ENCODE measurements around the gene EXTL2. TPM values are rescaled to one million over a fixed set of nuclear protein-coding genes. Genes with fewer than 3 reads are reported as not detected.
"Not testable (repeated sequence)": the region's sequence is repeated elsewhere in the genome, so short reads cannot be mapped to it uniquely, and the experiment has no call there.

Gene EXTL2, protein sequence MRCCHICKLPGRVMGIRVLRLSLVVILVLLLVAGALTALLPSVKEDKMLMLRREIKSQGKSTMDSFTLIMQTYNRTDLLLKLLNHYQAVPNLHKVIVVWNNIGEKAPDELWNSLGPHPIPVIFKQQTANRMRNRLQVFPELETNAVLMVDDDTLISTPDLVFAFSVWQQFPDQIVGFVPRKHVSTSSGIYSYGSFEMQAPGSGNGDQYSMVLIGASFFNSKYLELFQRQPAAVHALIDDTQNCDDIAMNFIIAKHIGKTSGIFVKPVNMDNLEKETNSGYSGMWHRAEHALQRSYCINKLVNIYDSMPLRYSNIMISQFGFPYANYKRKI
- total RNA-seq = 10 to 100 TPM in 2 of 4 donors, 1 to 10 TPM in 2; 8.9 to 12.0 (median 10.3) TPM
- polyA plus RNA-seq = 7.6 TPM
- long read RNA-seq, donor 1, transcript EXTL2-201 (5 exons, 2,835 nt) = minor isoform, 6 of 20 reads
- long read RNA-seq, donor 1, transcript EXTL2-202 (5 exons, 3,985 nt) = major isoform, 7 of 20 reads
- long read RNA-seq, donor 1, partial matches to known transcripts = 1 of 20 reads
- long read RNA-seq, donor 1, other reads (novel, unspliced or antisense) = 5 of 20 reads
- long read RNA-seq, donor 2, transcript EXTL2-202 (5 exons, 3,985 nt) = major isoform, 6 of 12 reads
- long read RNA-seq, donor 2, partial matches to known transcripts = 0 of 12 reads
- long read RNA-seq, donor 2, other reads (novel, unspliced or antisense) = 5 of 12 reads
- long read RNA-seq, donor 3, transcript EXTL2-201 (5 exons, 2,835 nt) = minor isoform, 5 of 26 reads
- long read RNA-seq, donor 3, transcript EXTL2-202 (5 exons, 3,985 nt) = major isoform, 17 of 26 reads
- long read RNA-seq, donor 3, partial matches to known transcripts = 1 of 26 reads
- long read RNA-seq, donor 3, other reads (novel, unspliced or antisense) = 2 of 26 reads
- long read RNA-seq, donor 4, transcript EXTL2-202 (5 exons, 3,985 nt) = major isoform, 7 of 12 reads
- long read RNA-seq, donor 4, partial matches to known transcripts = 0 of 12 reads
- long read RNA-seq, donor 4, other reads (novel, unspliced or antisense) = 1 of 12 reads

DNA sequence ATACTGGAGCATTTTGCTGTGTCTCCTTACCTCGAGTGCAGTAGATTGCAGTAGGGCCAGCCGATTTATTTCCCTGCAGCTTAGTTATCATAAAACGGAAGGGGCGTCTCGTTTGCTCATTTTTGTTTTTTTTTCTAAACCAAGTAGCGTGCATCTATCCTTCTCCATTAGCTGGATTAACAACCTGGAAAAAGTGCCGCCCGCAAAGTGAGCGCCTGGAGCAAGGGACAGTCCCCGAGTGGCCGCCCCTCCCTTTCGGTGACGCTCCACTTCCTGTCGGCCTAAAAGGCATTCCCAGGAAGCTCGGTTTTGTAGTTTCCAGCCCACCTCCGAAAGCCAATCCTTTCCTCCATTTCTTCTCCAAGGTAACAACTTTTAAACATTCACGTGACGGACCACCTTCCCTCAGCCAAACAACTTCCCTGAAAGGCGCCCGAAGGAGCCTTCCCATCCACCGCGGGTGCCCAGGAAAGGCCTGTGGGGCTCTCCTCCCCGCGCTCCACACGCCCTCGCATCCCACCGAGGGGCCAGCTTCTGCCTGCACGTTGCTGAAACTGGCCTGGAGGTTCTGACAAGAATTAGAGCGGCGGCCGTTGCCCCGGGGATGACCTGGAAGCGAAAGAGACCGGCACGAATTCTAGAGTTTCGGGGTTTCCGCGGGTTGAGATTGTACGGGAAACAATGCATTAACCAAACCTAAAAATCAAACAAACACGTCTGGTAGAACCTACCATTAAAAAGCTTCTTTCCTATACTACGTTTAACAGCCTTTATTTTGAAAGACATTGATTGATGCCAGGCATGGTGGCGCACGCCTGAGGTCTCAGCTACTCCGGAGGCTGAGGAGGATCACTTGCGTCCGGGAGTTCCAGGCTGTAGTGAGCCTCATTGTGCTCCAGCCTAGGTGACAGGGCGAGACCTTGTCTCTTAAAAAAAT is at the start of gene EXTL2:
TSS of gene EXTL2 (minus strand) at position 240 of the 937 bp plus-strand sequence. CDS start 6,085 bp downstream, outside the sequence.
- Histone ChIP-seq H3K9me3 (ENCODE audit: control insufficient read depth, low read length) (no peaks in the 10 kb centered on the region), H3K4me1 (ENCODE audit: control insufficient read depth, insufficient read depth, low read length) (no peaks in the 10 kb centered on the region), H3K4me3 (ENCODE audit: low read length) (peak within 1 kb of the TSS; percentile 91), H3K27me3 (ENCODE audit: control insufficient read depth, insufficient read depth) (no peaks in the 10 kb centered on the region), H3K27ac (ENCODE audit: low read length) (peak within 1 kb of the TSS; percentile 99)
- peak; percentile 89 to 95 (median 92) for DNase-seq
- peak; percentile 85 to 86 for ATAC-seq
- intact Hi-C loops (cut with DNase I) = no loop called here
- under 1% methylated on average over 47 of the region's 47 CpGs for WGBS

DNA sequence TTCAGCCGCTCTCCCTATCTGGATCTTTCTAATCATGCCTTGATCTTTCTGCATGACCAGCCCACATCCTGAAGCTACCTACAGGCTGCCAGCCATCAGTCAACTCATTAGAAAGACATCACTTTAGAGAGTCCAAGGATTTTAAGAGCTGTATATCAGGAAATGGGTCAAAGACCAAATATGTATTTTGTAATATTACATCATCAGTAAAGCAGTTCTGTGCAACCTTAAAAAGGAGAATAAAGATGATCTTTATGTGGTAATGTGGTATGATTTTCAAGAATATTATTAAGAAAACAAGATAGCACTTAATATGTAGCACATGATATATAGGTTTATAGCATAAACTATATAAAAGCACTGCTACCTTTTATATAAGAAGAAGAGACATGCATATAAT is 48.9 kb upstream of the EXTL2 start:
- Histone ChIP-seq H3K27ac (ENCODE audit: low read length) (no peak overlapping the region), H3K4me1 (ENCODE audit: control insufficient read depth, insufficient read depth, low read length) (no peaks in the 10 kb centered on the region), H3K9me3 (ENCODE audit: control insufficient read depth, low read length) (no peaks in the 10 kb centered on the region), H3K27me3 (ENCODE audit: control insufficient read depth, insufficient read depth) (no peaks in the 10 kb centered on the region), H3K4me3 (ENCODE audit: low read length) (no peak overlapping the region)
- intact Hi-C loops (cut with DNase I) = no loop called here
- ATAC-seq (no peak), DNase-seq (no peak)
- 94% methylated on average over 1 of the region's 1 CpG for WGBS

DNA sequence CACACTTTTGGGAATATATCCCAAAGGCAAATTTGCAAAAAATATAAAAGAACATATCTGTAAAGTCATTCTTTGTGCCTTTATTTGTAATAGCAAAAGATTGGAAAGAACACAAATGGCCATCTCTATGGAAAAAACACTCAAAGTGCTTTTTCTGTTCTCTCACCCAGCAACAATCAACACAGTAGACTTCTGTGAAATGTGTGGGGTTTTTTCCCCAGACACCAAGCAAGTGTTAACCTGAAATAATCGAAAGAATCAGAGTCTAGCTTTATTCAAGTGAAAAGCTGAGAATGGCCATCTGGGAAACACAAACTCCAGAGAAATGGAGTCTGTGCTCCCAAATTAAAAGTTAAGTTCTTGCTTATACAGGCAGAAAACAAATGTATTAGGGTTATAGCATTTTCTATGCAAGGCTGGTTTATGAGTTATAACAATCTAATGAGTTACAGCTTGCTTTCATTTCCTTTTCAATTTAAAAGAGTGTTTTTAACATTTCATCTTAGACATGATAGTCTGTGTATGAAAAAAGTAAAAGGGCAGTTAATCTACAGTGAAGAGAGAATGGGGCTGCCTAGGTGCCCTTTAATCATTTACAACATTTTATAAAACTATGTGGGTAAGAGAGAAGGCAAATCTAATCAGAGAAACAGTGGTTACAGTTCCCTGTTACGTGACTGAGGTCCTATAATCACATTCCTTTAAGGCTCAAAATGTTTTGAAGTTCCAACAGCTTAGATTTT is 47.8 kb upstream of the EXTL2 start:
- Histone ChIP-seq H3K27ac (ENCODE audit: low read length) (no peak overlapping the region), H3K27me3 (ENCODE audit: control insufficient read depth, insufficient read depth) (no peaks in the 10 kb centered on the region), H3K4me3 (ENCODE audit: low read length) (no peak overlapping the region), H3K4me1 (ENCODE audit: control insufficient read depth, insufficient read depth, low read length) (no peaks in the 10 kb centered on the region), H3K9me3 (ENCODE audit: control insufficient read depth, low read length) (no peaks in the 10 kb centered on the region)
- ATAC-seq = no peak
- 88% methylated on average over 2 of the region's 2 CpGs for WGBS
- no peak for DNase-seq
- intact Hi-C loops (cut with DNase I) = no loop called here

DNA sequence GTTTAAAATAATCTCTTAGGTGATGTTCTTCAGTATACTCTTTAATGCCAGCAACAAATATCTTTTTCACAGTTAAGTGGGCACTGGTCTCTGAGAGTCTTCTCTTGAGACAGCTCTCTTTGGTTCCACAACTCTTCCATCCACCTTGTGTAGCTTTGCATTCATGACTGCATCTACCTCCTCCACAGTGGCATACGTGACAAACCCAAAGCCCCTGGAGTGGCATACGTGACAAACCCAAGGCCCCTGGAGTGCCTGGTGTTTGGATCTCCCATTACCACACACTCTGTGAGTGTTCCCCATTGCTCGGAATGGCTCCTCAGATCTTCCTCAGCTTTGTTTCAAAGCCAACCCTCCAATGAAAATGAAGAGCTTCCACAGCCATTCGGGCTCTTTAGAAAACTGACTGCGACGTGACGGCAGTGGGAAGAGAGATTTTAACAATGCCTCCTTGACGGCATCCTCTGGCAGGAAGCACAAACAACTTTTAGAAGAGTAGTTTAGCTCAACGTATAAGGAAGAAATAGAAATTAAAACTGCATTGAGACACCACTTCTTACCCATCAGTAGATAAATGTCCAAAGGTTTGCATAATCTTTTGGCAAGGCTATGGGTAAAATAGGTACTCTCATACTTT is 47.1 kb upstream of the EXTL2 start:
- intact Hi-C loops (cut with DNase I) = no loop called here
- Histone ChIP-seq H3K27me3 (ENCODE audit: control insufficient read depth, insufficient read depth) (no peaks in the 10 kb centered on the region), H3K4me1 (ENCODE audit: control insufficient read depth, insufficient read depth, low read length) (no peaks in the 10 kb centered on the region), H3K4me3 (ENCODE audit: low read length) (no peak overlapping the region), H3K9me3 (ENCODE audit: control insufficient read depth, low read length) (no peaks in the 10 kb centered on the region), H3K27ac (ENCODE audit: low read length) (no peak overlapping the region)
- 94% methylated on average over 9 of the region's 9 CpGs for WGBS
- DNase-seq (no peak), ATAC-seq (no peak)

DNA sequence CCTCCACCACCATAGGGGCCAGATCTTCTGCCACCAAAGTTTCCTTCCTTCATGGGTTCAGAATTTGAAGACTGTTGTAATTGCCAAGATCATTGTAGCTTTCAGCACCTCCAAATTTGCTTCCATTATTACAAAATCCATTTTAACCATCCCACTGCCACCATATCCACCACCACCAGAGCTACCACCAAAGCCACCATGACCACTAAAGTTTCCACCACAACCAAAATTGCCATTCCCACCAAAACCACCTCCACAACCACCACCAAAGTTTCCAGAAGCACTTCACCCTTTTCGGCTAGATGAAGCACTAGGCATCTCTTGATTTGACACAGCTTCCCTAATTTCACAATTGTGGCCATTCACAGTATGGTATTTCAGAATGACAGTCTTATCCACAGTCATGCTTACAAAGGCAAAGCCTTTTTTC is 46.5 kb upstream of the EXTL2 start:
- intact Hi-C loops (cut with DNase I) = no loop called here
- Histone ChIP-seq H3K27ac (ENCODE audit: low read length) (no peak overlapping the region), H3K4me3 (ENCODE audit: low read length) (no peak overlapping the region), H3K9me3 (ENCODE audit: control insufficient read depth, low read length) (no peaks in the 10 kb centered on the region), H3K4me1 (ENCODE audit: control insufficient read depth, insufficient read depth, low read length) (no peaks in the 10 kb centered on the region), H3K27me3 (ENCODE audit: control insufficient read depth, insufficient read depth) (no peaks in the 10 kb centered on the region)
- ATAC-seq (no peak), DNase-seq (no peak)
- 86% methylated on average over 1 of the region's 1 CpG for WGBS

DNA sequence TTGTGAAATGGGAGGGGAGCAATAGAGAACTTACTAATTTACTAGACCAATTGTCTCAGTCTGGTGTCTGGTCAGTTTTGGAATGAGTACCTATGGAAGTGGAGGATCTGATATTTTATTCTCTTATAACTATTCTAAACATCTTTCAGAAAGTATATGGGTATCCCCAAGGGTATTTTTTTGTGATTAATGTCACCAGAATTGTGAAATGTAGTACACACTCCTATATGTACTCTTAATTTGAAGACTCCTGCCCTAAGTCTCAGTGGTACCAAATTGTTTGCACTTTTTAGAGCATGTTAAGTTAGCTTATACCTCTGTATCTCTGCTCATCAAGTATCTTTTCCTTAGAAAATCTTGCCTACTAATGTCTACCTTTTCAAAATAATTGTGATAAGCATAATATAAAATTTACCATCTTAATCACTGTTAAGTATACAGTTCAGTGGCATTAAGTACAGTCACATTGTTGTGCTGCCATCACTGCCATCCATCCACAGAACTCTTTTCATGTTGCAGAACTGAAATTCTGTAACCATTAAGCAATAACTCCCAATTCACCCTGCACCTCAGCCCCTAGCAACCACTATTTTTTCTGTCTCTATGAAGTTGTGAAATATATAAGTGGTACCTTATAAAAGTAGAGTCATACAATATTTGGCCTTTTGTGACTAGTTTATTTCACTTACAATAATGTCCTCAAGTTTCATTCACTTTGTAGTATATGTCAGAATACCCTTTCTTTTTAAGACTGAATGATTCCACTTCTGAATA is 41.7 kb upstream of the EXTL2 start:
- Histone ChIP-seq H3K27me3 (ENCODE audit: control insufficient read depth, insufficient read depth) (no peaks in the 10 kb centered on the region), H3K4me1 (ENCODE audit: control insufficient read depth, insufficient read depth, low read length) (no peaks in the 10 kb centered on the region), H3K27ac (ENCODE audit: low read length) (no peak overlapping the region), H3K9me3 (ENCODE audit: control insufficient read depth, low read length) (no peaks in the 10 kb centered on the region), H3K4me3 (ENCODE audit: low read length) (no peak overlapping the region)
- DNase-seq = no peak
- intact Hi-C loops (cut with DNase I) = no loop called here
- ATAC-seq = no peak

DNA sequence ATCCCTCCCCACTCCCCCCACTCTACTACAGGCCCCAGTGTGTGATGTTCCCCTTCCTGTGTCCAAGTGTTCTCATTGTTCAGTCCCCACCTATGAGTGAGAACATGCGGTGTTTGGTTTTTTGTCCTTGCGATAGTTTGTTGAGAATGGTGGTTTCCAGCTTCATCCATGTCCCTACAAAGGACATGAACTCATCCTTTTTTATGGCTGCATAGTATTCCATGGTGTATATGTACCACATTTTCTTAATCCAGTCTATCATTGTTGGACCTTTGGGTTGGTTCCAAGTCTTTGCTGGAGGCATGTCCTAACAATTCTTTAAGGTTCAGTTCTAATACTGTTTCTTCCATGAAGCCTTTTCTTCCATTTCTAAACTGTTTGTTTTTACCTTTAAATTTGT is 38.9 kb upstream of the EXTL2 start:
- DNase-seq; H3K27me3 ChIP-seq (ENCODE audit: control insufficient read depth, insufficient read depth); ATAC-seq; H3K9me3 ChIP-seq (ENCODE audit: control insufficient read depth, low read length); H3K27ac ChIP-seq (ENCODE audit: low read length); H3K4me1 ChIP-seq (ENCODE audit: control insufficient read depth, insufficient read depth, low read length); H3K4me3 ChIP-seq (ENCODE audit: low read length); intact Hi-C loops (cut with DNase I): not testable (repeated sequence)
- 94% methylated on average over 2 of the region's 2 CpGs for WGBS

DNA sequence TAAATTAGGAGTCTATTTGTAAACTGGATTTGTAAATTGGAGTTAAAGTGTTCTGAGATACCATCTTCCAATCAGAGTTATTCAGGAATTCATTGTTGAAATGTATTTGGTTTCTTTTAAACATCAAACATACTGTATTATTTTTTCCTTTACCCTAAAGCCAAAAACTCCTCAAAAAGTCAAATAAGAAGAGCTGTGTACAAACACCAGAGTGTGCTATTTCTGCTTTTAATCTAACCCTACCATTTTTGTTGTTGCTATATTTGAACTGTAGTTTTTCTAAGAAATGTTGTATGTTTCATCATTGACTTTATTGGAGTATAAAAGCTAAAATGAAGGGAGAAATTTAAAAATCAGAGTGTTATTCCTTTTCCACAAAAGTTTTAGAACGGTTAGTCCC is 37.1 kb upstream of the EXTL2 start:
- Histone ChIP-seq H3K27ac (ENCODE audit: low read length) (no peak overlapping the region), H3K4me3 (ENCODE audit: low read length) (no peak overlapping the region), H3K27me3 (ENCODE audit: control insufficient read depth, insufficient read depth) (no peaks in the 10 kb centered on the region), H3K9me3 (ENCODE audit: control insufficient read depth, low read length) (no peaks in the 10 kb centered on the region), H3K4me1 (ENCODE audit: control insufficient read depth, insufficient read depth, low read length) (no peaks in the 10 kb centered on the region)
- DNase-seq (no peak), ATAC-seq (no peak)
- WGBS = 91% methylated on average over 1 of the region's 1 CpG
- intact Hi-C loops (cut with DNase I) = no loop called here

DNA sequence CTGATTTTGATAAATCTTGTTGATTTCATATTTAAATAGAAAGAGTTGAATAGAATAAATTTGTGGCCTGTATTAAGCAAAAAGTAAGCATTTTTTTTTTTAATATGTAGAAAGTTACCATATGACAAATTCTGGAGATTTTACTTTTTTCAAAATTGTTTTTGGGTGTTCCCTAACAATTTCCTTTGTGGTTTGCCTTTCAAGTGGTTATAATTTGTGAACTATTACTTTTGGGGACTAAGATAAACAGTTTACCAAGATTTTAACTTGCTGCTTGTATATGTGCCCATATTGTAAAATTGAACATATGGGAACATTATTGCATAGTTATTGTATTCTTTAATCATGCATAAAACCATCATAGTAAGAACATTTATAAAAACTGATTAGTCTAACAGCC is 35.9 kb upstream of the EXTL2 start:
- DNase-seq (no peak), ATAC-seq (no peak)
- intact Hi-C loops (cut with DNase I) = no loop called here
- no peaks in the 10 kb centered on the region for H3K4me1 ChIP-seq (ENCODE audit: control insufficient read depth, insufficient read depth, low read length)
- no peaks in the 10 kb centered on the region for H3K9me3 ChIP-seq (ENCODE audit: control insufficient read depth, low read length)
- no peak overlapping the region for H3K27ac ChIP-seq (ENCODE audit: low read length)
- no peak overlapping the region for H3K4me3 ChIP-seq (ENCODE audit: low read length)
- H3K27me3 ChIP-seq (ENCODE audit: control insufficient read depth, insufficient read depth) = no peaks in the 10 kb centered on the region
